ENCODE measurements around the gene NADK2.
A peak's percentile ranks its signal among the peaks of the same experiment; 100 is the strongest.

Gene NADK2

DNA sequence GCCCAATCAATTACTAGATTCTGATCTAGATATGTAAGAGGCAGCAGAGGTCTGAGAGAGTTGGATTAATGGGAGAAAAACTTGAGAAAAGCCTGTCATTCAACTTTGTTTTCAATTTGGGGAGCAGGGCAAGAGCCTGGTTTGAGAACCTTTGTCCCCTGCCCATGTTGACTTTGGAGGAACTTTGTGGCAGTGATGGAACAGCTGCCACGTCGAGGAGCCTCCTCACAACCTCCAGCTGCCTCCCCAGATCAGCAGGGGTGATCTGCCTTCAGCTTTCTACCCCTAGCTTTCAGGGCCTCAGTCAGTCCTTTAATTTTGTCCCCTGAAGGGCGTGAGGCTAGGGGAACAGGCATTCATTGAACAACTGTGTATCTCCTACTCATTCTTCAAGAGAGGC is 81.1 kb downstream of the NADK2 start:
- DNase-seq: no peak

- no peak for DNase-seq
Observed at GRCh38 chr5:36158144-36158543, 83.6 kb downstream of the NADK2 start.

- no peak for DNase-seq
Observed at GRCh38 chr5:36156619-36157018, 85.1 kb downstream of the NADK2 start.

DNA sequence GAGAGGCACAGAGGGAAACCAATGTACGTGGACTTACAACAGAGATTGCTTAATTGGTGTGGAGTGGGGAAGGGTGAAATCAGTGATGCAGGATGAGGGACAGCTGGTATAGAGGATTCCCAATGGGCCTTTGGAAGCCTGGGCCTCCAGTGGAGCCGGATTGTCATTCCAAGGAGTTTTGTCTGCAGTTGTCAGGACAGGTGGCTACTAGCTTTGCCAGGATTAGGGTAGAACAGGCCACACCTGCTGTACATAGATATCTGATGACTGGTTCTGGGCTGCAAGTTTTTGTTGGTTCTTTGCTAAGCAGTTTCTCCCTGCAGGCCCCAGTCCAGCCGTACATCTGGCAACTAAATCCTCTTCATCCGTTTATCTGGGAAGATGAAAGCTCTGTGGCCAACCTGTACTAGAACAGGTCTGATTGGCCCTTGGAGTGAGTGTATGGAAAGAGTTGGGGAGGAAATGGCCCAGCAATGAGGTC is 85.6 kb downstream of the NADK2 start:
- DNase-seq: no peak

- DNase-seq: no peak
Observed at GRCh38 chr5:36155291-36155690, 86.4 kb downstream of the NADK2 start.

- DNase-seq: no peak
Observed at GRCh38 chr5:36153726-36154125, 88.0 kb downstream of the NADK2 start.

DNA sequence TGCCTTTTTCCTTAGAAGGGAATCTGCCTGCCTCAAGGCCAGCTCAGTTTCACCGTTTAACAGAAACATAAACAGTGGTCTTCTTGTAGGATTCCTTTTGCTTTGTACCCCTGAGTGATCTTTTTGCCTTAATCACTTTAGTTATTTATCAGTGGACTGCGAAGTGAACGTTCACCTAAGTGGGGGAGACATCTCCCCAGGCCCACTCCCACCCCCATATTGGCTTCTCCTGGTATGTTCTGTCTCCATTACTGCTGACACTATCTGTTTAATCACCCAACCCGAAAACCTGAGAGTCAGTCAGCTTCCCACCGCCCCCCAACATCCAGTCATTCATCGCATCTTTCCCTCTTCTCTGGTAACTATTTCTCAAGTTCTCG is 88.4 kb downstream of the NADK2 start:
- no peak for DNase-seq

GRCh38 chr5:36152324-36153297 is 89.1 kb downstream of the NADK2 start:
- no peak for DNase-seq

DNA sequence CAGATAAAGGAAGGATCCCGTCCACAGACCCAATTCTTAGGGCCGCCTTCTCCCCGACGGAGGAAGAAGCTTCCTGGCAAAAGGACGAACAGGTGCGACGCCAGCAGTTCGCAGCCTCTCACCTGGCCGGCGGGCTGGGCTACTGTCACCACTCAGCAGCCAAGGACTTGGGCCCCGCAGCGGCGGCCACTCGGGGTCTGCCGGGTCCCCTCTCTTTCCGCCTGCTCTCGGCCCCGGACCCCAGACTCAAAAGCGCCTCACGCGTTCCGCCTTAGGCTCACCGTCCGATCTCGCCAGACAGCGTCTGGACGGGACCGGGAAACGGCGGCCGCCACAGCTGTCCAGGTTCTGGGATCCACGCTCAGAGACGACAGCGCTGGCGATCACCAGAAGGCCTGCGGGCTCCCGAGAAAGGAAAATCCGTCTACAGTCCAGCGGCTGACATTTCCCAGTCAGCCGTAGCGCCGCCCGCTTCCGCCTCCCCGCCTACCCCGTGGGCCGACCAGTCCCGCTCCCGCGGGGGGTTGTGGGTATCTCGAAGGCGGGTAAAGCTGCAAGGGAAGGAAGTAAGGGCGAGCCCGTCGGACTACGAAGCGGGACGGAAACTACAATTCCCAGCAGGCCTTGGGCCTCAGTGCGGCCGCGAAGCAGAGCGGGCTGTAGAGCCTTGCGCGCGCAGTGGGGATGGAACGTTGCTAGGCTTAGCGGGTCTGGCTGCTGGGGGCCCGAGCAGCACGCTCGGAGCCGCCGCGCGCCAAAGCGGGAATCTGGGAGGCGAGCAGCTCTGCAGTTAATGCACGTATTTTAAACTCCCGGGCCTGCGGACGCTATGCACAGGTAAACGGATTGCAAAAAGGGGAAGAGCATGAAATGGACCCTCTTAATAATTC is 90.0 kb downstream of the NADK2 start, which contains the start of the genes LMBRD2 and SKP2:
Gene LMBRD2 (minus strand): TSS at position 454 of the 890 bp plus-strand sequence. CDS start 8,538 bp downstream, outside the sequence.
Gene SKP2 (plus strand): TSS at position 678 of the 890 bp plus-strand sequence. CDS start 152 bp downstream, at position 830.
- DNase-seq: peak; percentile 99

- DNase-seq: peak; percentile 79
Observed at GRCh38 chr5:36150676-36151433, 90.9 kb downstream of the NADK2 start.

- DNase-seq: no peak
Observed at GRCh38 chr5:36147681-36148080, 94.0 kb downstream of the NADK2 start.

DNA sequence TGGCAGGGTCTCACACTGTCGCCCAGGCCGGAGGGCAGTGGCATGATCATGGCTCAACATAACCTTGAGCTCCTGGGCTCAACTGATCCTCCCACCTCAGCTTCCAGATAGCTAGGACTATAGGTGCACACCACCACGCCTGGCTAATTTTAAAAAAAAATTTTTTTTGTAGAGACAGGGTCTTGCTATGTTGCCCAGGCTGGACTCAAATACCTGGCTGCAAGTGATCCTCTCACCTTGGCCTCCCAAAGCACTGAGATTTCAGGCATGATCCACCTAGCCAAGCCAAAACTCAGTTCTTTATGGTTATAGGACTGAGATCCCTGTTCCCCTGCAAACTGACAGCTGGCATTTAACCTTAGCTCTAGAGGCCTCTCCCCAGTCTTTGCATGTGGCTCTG is 95.3 kb downstream of the NADK2 start:
- no peak for DNase-seq

GRCh38 chr5:36145311-36145710 is 96.4 kb downstream of the NADK2 start:
- DNase-seq: no peak

Data from NCI-H2081 treated with DMSO at 0.1 percent for 48 hours (cell line).